ENCODE data around the gene TMEM233. TPM values are rescaled to one million over a fixed set of nuclear protein-coding genes. Genes with fewer than 3 reads are reported as not detected.

The TMEM233 gene
- total and polyA plus RNA-seq, 9 of the 15 experiments (the other 6 are each of a cell fraction or from before 2014, with no cell fraction given): 0.04 to 0.17 (median 0.07) TPM; not detected in 2

DNA sequence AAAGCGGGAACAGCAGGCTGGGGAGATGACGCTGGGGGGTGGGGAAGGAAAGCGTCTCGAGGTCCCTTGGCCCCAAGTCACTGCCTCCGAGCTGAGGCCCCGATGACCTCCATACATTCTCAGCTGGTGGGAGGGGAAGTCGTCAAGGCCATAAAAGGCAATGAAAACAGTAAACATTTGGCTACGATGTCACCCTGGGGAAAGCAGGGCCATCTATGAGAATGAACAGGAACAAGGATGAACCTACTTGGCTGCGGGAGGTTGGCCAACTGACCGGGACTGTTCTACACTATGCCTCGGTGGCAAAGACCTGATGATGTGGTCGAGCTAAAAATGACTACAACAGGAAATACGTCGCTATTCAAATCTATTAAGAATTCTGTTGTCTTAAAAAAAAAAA, 93.8 kb downstream of the TMEM233 start:
- Histone ChIP-seq H3K4me2 (ENCODE audit: insufficient read depth, low read length) (no peak overlapping the region), H3K79me2 (ENCODE audit: control insufficient read depth, insufficient read depth, low read length) (no peaks in the 10 kb centered on the region), H3K9ac (ENCODE audit: insufficient read depth in 1 of 2, low read depth in 2 of 2, low read length in 2 of 2) (no peak overlapping the region), H3K9me3 (replicated peaks; ENCODE audit: control insufficient read depth, insufficient read depth, low read depth, low read length) (no peaks in the 10 kb centered on the region), H3K9me1 (ENCODE audit: control insufficient read depth, insufficient read depth, low read length) (no peaks in the 10 kb centered on the region), H2AFZ (ENCODE audit: low read depth, low read length) (no peak overlapping the region), H3K4me1 (replicated peaks in 1 of 2; ENCODE audit: control insufficient read depth in 2 of 2, insufficient read depth in 2 of 2, low read length in 2 of 2) (peaks cover 0 to 3% of the 10 kb centered on the region in 2 experiments; a peak in 2 of 5 replicates), H3K36me3 (ENCODE audit: control insufficient read depth, insufficient read depth, low read length) (peaks cover 39% of the 10 kb centered on the region), H3K27ac (ENCODE audit: extremely low read depth, low read depth, low read length) (no peak overlapping the region), H4K20me1 (replicated peaks; ENCODE audit: control insufficient read depth, insufficient read depth, low read length) (no peaks in the 10 kb centered on the region), H3K4me3 (no peak overlapping the region), H3K27me3 (ENCODE audit: control insufficient read depth in 2 of 2, insufficient read depth in 2 of 2, low read length in 2 of 2) (no peaks in the 10 kb centered on the region)
- DNase-seq (ENCODE audit: extremely low read depth in 1 of 4, low spot score in 3 of 4): no peak
- FAIRE-seq: no peak
- intact Hi-C loops (cut with micrococcal nuclease) (no loop called here), in situ Hi-C loops (cut with MboI) (no loop called here)
- 87% methylated on average over 10 of the region's 14 CpGs for WGBS (ENCODE audit: insufficient coverage, low coverage, missing lambda C conversion rate)
- BruUV-seq (replicated peaks): no TSS peak
- CTCF ChIA-PET (ENCODE audit: low intra/inter-chr PET ratio): interaction anchor here (0.6 kb wide), 1 partner anchor 48 kb away, joined by 3 read pairs; no protein-coding TSS in a partner anchor
- TF ChIP-seq CEBPG (CRISPR knock-in tag; IDR thresholded peaks at IDR 0.05) (no peak), CEBPG (tag; conservative IDR thresholded peaks at IDR 0.05 in 1 of 2, IDR thresholded peaks at IDR 0.05 in 1 of 2) (no peak), SRF (CRISPR knock-in tag; IDR thresholded peaks at IDR 0.05) (peak in 1 of 2 experiments; percentile 66; a peak in 1 of 4 replicates)
- POLR2A ChIA-PET: interaction anchor here (0.5 to 2.0 kb wide), 4 partner anchors 8 to 395 kb away, joined by 3 to 6 read pairs (median 3); no protein-coding TSS in a partner anchor
- ATAC-seq: no peak

DNA sequence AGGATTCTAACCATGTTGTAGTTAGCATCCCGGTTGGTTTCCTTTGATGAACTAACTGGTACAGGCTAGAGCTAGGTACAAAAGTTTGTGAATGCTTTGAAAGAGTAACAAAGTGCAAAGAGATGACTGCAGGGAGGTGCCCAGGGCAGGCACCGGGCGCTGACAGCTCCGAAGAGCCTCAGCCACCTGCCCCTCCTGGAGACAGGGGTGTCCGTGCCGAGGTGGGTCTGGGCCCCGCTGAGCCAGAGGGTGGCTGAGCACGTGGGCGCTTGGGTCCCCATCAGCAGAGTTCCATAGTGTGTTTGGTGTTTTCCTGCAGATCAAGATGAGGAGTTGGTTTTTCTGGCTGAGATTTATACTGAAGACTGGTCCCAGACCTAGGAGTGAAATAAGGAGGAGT, 94.3 kb downstream of the TMEM233 start:
- H4K20me1 ChIP-seq (replicated peaks; ENCODE audit: control insufficient read depth, insufficient read depth, low read length): no peaks in the 10 kb centered on the region
- in situ Hi-C loops (cut with MboI): no loop called here
- intact Hi-C loops (cut with micrococcal nuclease): no loop called here
- H3K79me2 ChIP-seq (ENCODE audit: control insufficient read depth, insufficient read depth, low read length): no peaks in the 10 kb centered on the region
- DNase-seq (ENCODE audit: extremely low read depth in 1 of 4, low spot score in 3 of 4) (no peak), ATAC-seq (no peak), FAIRE-seq (no peak)
- peaks cover 0 to 3% of the 10 kb centered on the region in 2 experiments; a peak in 1 of 5 replicates for H3K4me1 ChIP-seq (replicated peaks in 1 of 2; ENCODE audit: control insufficient read depth in 2 of 2, insufficient read depth in 2 of 2, low read length in 2 of 2)
- H3K4me3 ChIP-seq: no peak overlapping the region
- WGBS (ENCODE audit: insufficient coverage, low coverage, missing lambda C conversion rate): 97% methylated on average over 9 of the region's 9 CpGs
- ChIA-PET CTCF (ENCODE audit: low intra/inter-chr PET ratio) (interaction anchor here (0.6 kb wide), 1 partner anchor 47 kb away, joined by 3 read pairs; no protein-coding TSS in a partner anchor), POLR2A (interaction anchor here (0.5 to 2.0 kb wide), 4 partner anchors 9 to 396 kb away, joined by 3 to 6 read pairs (median 3); no protein-coding TSS in a partner anchor)
- no peak overlapping the region for H3K27ac ChIP-seq (ENCODE audit: extremely low read depth, low read depth, low read length)
- no peaks in the 10 kb centered on the region for H3K27me3 ChIP-seq (ENCODE audit: control insufficient read depth in 2 of 2, insufficient read depth in 2 of 2, low read length in 2 of 2)
- H3K36me3 ChIP-seq (ENCODE audit: control insufficient read depth, insufficient read depth, low read length): peaks cover 43% of the 10 kb centered on the region
- H3K9me3 ChIP-seq (replicated peaks; ENCODE audit: control insufficient read depth, insufficient read depth, low read depth, low read length): no peaks in the 10 kb centered on the region
- H3K9me1 ChIP-seq (ENCODE audit: control insufficient read depth, insufficient read depth, low read length): no peaks in the 10 kb centered on the region
- no peak overlapping the region for H3K4me2 ChIP-seq (ENCODE audit: insufficient read depth, low read length)
- no TSS peak for BruUV-seq (replicated peaks)
- no peak overlapping the region for H3K9ac ChIP-seq (ENCODE audit: insufficient read depth in 1 of 2, low read depth in 2 of 2, low read length in 2 of 2)
- no peak overlapping the region for H2AFZ ChIP-seq (ENCODE audit: low read depth, low read length)
- TF ChIP-seq, protein P1, sequence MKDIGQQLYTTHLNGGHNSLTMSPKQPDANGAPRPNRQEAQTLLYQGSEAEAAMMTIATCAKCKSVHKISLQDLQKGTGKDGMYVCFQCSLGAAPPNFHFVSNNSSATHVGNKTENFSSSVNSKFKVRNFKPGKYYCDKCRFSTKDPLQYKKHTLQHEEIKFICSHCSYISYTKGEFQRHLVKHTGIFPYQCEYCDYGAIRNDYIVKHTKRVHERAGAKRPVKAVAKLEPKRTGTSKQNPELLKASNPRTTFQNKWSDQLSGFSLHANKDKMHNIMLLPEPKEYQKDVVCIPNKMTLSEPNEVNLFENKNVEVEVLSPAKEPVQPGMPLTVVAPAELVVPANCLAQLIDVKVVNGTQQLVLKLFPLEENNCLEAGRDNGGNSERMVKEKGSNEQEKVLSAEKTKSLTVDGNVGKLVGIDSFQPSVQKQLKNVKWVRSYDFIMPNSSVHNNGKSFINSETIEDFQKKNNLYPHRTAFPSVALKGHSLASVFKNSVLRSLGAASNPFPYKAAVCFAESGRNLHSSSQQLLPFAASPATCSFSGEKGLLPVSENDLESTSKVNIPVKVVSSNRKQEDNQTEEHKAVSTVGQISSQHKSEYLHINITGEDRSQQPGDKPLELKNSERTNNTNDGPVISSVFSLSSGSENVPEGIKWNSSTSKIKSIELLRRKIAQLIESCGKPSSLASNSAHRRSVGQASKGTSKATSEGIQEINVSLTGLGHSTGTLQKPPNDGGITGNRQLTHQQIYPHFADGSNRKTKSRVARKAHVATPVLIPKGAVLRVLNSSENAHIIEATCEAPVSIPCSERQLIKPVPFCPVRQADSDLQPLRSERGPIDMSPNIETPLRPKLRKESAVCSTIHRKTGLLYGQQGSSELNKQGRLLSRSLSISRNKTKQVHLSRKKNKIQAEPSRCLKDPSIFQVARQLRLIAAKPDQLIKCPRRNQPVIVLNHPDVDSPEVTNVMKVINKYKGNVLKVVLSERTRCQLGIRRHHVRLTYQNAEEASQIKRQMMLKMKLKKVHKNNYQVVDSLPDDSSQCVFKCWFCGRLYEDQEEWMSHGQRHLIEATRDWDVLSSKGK (CRISPR knock-in tag; IDR thresholded peaks at IDR 0.05): no peak
- TF ChIP-seq ARID2 (IDR thresholded peaks at IDR 0.05): no peak
- no peak for TF ChIP-seq RFX5 (IDR thresholded peaks at IDR 0.05; ENCODE audit: low read depth, low read length)
- no peak for TF ChIP-seq ZNF644 (tag; IDR thresholded peaks at IDR 0.05; ENCODE audit: low read depth)
- TF ChIP-seq CHD2 (IDR thresholded peaks at IDR 0.05; ENCODE audit: low read depth, low read length): no peak

All from K562 (cell line).